Measurements from ENCODE around the gene PSMB7. TPM values are rescaled to one million over a fixed set of nuclear protein-coding genes. Genes with fewer than 3 reads are reported as not detected.

Gene PSMB7
- total and polyA plus RNA-seq, 2 of the 13 experiments (the other 11 are each of a cell fraction or from before 2014, with no cell fraction given), result 259 to 291 TPM

DNA sequence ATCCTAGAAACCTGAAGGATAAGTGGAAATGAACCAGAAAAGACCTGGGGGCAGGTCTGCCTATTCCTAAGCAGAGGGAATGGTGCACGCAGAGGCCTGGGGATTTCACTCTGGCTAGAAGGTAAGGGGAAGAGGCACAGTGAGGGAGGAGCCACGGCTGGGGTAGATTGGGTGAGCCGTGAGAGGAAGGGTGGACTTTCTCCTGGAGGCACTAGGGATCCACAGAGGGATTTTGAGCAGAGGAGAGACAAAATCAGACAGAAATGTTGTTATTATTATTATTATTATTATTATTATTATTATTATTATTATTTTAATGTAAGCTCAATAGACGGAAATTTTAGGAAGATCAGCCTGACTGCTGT is 32.0 kb upstream of the PSMB7 start:
- 25% methylated on average over 4 of the region's 4 CpGs for WGBS (ENCODE audit: low lambda C conversion rate)
- no peak overlapping the region for H3K4me3 ChIP-seq (replicated peaks in 1 of 3; ENCODE audit: insufficient read depth in 1 of 3, low read depth in 2 of 3, low read length in 3 of 3)
- no peak for DNase-seq (ENCODE audit: low spot score)
- no peak for FAIRE-seq
- no peaks in the 10 kb centered on the region for H3K79me2 ChIP-seq (ENCODE audit: insufficient read depth, low read length)
- no peak overlapping the region for H3K27ac ChIP-seq (ENCODE audit: extremely low read length, insufficient read depth, low read length)
- intact Hi-C loops (cut with micrococcal nuclease; ENCODE audit: unreplicated experiment) (loop anchor here (1.0 kb wide), 1 partner anchor 28 kb away; no protein-coding TSS in a partner anchor), in situ Hi-C loops (cut with HindIII; ENCODE audit: extremely low pct_ligation_motif_present, low pct_unique_long_range_greater_than_20kb) (no loop called here)
- BruUV-seq (replicated peaks), result no TSS peak
- ChIA-PET CTCF (ENCODE audit: low intra/inter-chr PET ratio, low total read pairs) (interaction anchor here (2.1 kb wide), 1 partner anchor 28 kb away, joined by 15 read pairs; no protein-coding TSS in a partner anchor), POLR2A (no interaction called here)
- peaks cover 9 to 34% of the 10 kb centered on the region in 2 experiments; a peak in 3 of 5 replicates for H3K27me3 ChIP-seq (ENCODE audit: control insufficient read depth in 1 of 2, insufficient read depth in 2 of 2, low read length in 2 of 2)
- H3K36me3 ChIP-seq (replicated peaks in 1 of 2; ENCODE audit: control insufficient read depth in 1 of 2, insufficient read depth in 2 of 2, low read length in 2 of 2), result no peaks in the 10 kb centered on the region
- no peak overlapping the region for H3K4me2 ChIP-seq (ENCODE audit: low read depth, low read length)
- no peak overlapping the region for H3K9ac ChIP-seq (ENCODE audit: insufficient read depth, low read depth, low read length)
- 0 out of 3 replicates have a peak, but pooled peaks have one; percentile 15 for ATAC-seq
- peaks cover 10% of the 10 kb centered on the region; the same call in 1 of the 2 replicates for H3K4me1 ChIP-seq (ENCODE audit: insufficient read depth, low read length)
- H4K20me1 ChIP-seq (ENCODE audit: insufficient read depth, low read length), result no peaks in the 10 kb centered on the region
- no peak overlapping the region for H2AFZ ChIP-seq (ENCODE audit: low read length)
- no peaks in the 10 kb centered on the region for H3K9me3 ChIP-seq (ENCODE audit: low read length)
- no peak for TF ChIP-seq ZNF446 (CRISPR knock-in tag; IDR thresholded peaks at IDR 0.05)
- TF ChIP-seq RELA (CRISPR knock-in tag; IDR thresholded peaks at IDR 0.05), result no peak
- no peak for TF ChIP-seq CEBPZ (IDR thresholded peaks at IDR 0.05; ENCODE audit: low read length)
- TF ChIP-seq USF2 (IDR thresholded peaks at IDR 0.05; ENCODE audit: low read depth, low read length), result no peak
- no peak for TF ChIP-seq USF2 (CRISPR knock-in tag; IDR thresholded peaks at IDR 0.05; ENCODE audit: borderline replicate concordance)
- TF ChIP-seq ZNF883 (CRISPR knock-in tag; IDR thresholded peaks at IDR 0.05; ENCODE audit: not compliant biosample characterization), result no peak
- no peak for TF ChIP-seq RAD21 (CRISPR knock-in tag; IDR thresholded peaks at IDR 0.05)
- TF ChIP-seq ZBTB33 (CRISPR knock-in tag; IDR thresholded peaks at IDR 0.05), result no peak
- no peak for TF ChIP-seq THYN1 (CRISPR knock-in tag; IDR thresholded peaks at IDR 0.05; ENCODE audit: borderline replicate concordance, low read depth)
- no peak for TF ChIP-seq HDAC1 (CRISPR knock-in tag; IDR thresholded peaks at IDR 0.05)
- TF ChIP-seq ZSCAN12 (CRISPR knock-in tag; IDR thresholded peaks at IDR 0.05), result no peak
- TF ChIP-seq ZNF512 (CRISPR knock-in tag; IDR thresholded peaks at IDR 0.05), result no peak
- no peak for TF ChIP-seq ZFP36L1 (CRISPR knock-in tag; IDR thresholded peaks at IDR 0.05)
- no peak for TF ChIP-seq ZNF772 (CRISPR knock-in tag; IDR thresholded peaks at IDR 0.05)
- no peak for TF ChIP-seq BCL3 (CRISPR knock-in tag; IDR thresholded peaks at IDR 0.05)
